ENCODE results near the gene NCF2.

Gene NCF2

GRCh38 chr1:183582021-183582713 lies 8.1 kb downstream of the NCF2 start:
- TF ChIP-seq CTCF (IDR thresholded peaks at IDR 0.05; ENCODE audit: borderline replicate concordance, control extremely low read depth, extremely low read depth, insufficient read depth, missing control alignments): no peak
- in situ Hi-C loops (cut with MboI; ENCODE audit: low sequenced_read_pairs, unreplicated experiment): no loop called here
- no peak for DNase-seq (ENCODE audit: low spot score)

- in situ Hi-C loops (cut with MboI; ENCODE audit: low sequenced_read_pairs, unreplicated experiment): no loop called here
- TF ChIP-seq CTCF (IDR thresholded peaks at IDR 0.05; ENCODE audit: borderline replicate concordance, control extremely low read depth, extremely low read depth, insufficient read depth, missing control alignments): peak; percentile 15
- peak; percentile 47 for DNase-seq (ENCODE audit: low spot score)
These were observed 10.0 kb downstream of the NCF2 start for GRCh38 chr1:183580281-183580682.

- no peak for TF ChIP-seq CTCF (IDR thresholded peaks at IDR 0.05; ENCODE audit: borderline replicate concordance, control extremely low read depth, extremely low read depth, insufficient read depth, missing control alignments)
- in situ Hi-C loops (cut with MboI; ENCODE audit: low sequenced_read_pairs, unreplicated experiment): no loop called here
- DNase-seq (ENCODE audit: low spot score): no peak
These were observed 11.4 kb downstream of the NCF2 start for GRCh38 chr1:183578856-183579255.

GRCh38 chr1:183577897-183578465 lies 12.3 kb downstream of the NCF2 start:
- in situ Hi-C loops (cut with MboI; ENCODE audit: low sequenced_read_pairs, unreplicated experiment): no loop called here
- no peak for TF ChIP-seq CTCF (IDR thresholded peaks at IDR 0.05; ENCODE audit: borderline replicate concordance, control extremely low read depth, extremely low read depth, insufficient read depth, missing control alignments)
- no peak for DNase-seq (ENCODE audit: low spot score)

GRCh38 chr1:183576537-183576936 lies 13.7 kb downstream of the NCF2 start:
- in situ Hi-C loops (cut with MboI; ENCODE audit: low sequenced_read_pairs, unreplicated experiment): no loop called here
- no peak for DNase-seq (ENCODE audit: low spot score)
- TF ChIP-seq CTCF (IDR thresholded peaks at IDR 0.05; ENCODE audit: borderline replicate concordance, control extremely low read depth, extremely low read depth, insufficient read depth, missing control alignments): no peak

GRCh38 chr1:183575606-183576005 lies 14.7 kb downstream of the NCF2 start:
- in situ Hi-C loops (cut with MboI; ENCODE audit: low sequenced_read_pairs, unreplicated experiment): no loop called here
- TF ChIP-seq CTCF (IDR thresholded peaks at IDR 0.05; ENCODE audit: borderline replicate concordance, control extremely low read depth, extremely low read depth, insufficient read depth, missing control alignments): no peak
- DNase-seq (ENCODE audit: low spot score): no peak
